T-helper 1 cell (primary cell): ENCODE measurements around the gene MAG.

Experiments
- DNase-seq, 5 donors: peaks; one replicate each; pipeline ENCODE4 v3.0.0-alpha.2; 2012 to 2020

The MAG gene

GRCh38 chr19:35363001-35363590, 71.1 kb downstream of the MAG start:
- no peak for DNase-seq
